T-helper 17 cell (primary cell): ENCODE measurements around the gene CCBE1. TPM values are rescaled to one million over a fixed set of nuclear protein-coding genes. Genes with fewer than 3 reads are reported as not detected.

Experiments used
- ATAC-seq: fragments of 150-1000 bp; cut with Tn5 transposase; 2 replicates; pipeline ENCODE4 v1.10.0; 2021; ENCODE audit warnings: mild to moderate bottlenecking, moderate library complexity
- DNase-seq, 3 donors: peaks; one replicate each; pipeline versions ENCODE4 v3.0.0 to v3.0.0-alpha.2; 2020 to 2021
- H3K9me3 ChIP-seq: one replicate; pipeline ENCODE4 v1.7.0; 2013; ENCODE audit warnings: low read length, mild to moderate bottlenecking; ENCODE audit not compliant: control insufficient read depth, poor library complexity, severe bottlenecking
- H3K27ac Mint-ChIP-seq: one replicate; pipeline ENCODE4 v1.8.0; 2022; ENCODE audit warnings: mild to moderate bottlenecking, moderate library complexity, mixed read lengths
- H3K27me3 Mint-ChIP-seq: one replicate; pipeline ENCODE4 v1.8.0; 2022; ENCODE audit warnings: mixed read lengths
- H3K36me3 Mint-ChIP-seq: one replicate; pipeline ENCODE4 v1.8.0; 2022; ENCODE audit warnings: low read depth, mixed read lengths
- H3K4me1 Mint-ChIP-seq: one replicate; pipeline ENCODE4 v1.8.0; 2022; ENCODE audit warnings: mild to moderate bottlenecking, mixed read lengths
- H3K4me3 Mint-ChIP-seq: one replicate; pipeline ENCODE4 v1.8.0; 2022; ENCODE audit warnings: mild to moderate bottlenecking, moderate library complexity, mixed read lengths
- total RNA-seq, 4 donors: library from RNA in 2 of 4; stranded (reverse) in 2 of 4; gene quantifications; one replicate each; pipeline ENCODE4 v1.2.3 and lab custom pipeline; 2022 to 2026

Gene CCBE1
- total RNA-seq, 2 donors from 2014 or later: not detected

DNA sequence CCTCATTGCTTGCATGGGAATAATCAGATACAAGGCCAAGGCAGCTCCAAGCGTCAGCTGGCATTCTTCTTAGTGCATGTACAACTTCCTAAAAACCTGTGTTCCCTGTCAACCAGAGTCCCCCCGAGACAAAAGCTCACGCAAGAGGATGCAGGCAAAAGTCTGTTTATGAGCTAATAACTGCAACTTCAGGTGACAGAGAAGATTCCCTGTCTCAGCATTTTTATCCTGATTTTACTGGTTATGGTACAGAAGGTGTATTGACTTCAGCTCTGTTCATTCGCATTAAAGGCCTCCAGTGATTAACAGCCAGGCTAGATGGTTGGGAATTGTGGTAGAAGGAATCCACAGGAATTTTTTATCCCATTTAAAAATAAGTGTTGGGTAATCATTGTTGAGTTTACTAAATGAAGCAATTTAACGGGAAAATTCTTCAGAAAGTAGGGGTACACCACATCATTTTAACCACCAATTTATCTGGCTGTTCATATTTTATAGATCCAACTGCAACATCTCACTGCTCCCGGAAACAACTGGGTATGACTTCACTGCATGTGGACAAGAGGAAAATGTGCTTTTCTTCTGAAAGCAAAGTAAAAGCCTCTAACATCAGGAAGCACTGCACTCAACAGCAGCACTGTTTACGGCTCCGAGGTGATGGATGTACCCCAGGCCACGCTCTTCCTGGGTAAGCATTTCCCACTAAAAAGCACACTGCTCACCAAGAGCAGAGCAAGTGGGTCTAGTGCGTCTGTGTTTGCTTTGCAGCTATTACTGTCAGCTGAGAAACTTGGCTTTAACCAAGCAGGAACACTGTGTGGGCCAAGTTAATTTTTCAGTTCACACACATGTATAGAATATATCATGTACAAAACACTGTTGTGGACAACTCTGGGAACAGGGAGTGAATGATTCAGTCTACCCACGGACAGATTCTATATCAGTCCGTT lies 31.9 kb downstream of the CCBE1 start:
- no peaks in the 10 kb centered on the region for H3K9me3 ChIP-seq
- H3K4me3 Mint-ChIP-seq: no peak overlapping the region
- ATAC-seq (no peak), DNase-seq (no peak)
- no peaks in the 10 kb centered on the region for H3K4me1 Mint-ChIP-seq
- H3K36me3 Mint-ChIP-seq: no peaks in the 10 kb centered on the region
- H3K27ac Mint-ChIP-seq: no peak overlapping the region
- no peaks in the 10 kb centered on the region for H3K27me3 Mint-ChIP-seq

DNA sequence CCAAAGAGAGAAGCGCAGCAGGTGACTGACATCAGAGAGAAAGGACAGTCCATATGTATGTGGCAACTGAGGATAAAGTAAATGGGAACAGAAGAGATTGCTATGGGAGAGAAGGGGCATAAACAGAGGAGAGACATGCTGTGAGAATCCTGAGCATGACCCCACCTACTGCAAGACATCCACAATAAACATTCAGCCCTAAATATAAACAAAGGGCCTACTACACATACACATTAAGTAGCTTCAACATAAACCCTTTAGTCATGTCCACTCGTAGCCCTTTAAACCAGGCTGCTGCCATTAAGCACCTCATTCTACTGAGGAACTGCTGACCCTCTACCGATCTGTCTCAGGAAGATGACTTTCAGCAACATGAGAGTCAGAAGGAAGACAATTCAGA lies 32.9 kb downstream of the CCBE1 start:
- Mint-ChIP-seq H3K27ac (no peak overlapping the region), H3K36me3 (no peaks in the 10 kb centered on the region), H3K4me3 (no peak overlapping the region), H3K4me1 (no peaks in the 10 kb centered on the region), H3K27me3 (peaks cover 2% of the 10 kb centered on the region)
- no peak for DNase-seq
- ATAC-seq: no peak
- H3K9me3 ChIP-seq: no peaks in the 10 kb centered on the region

DNA sequence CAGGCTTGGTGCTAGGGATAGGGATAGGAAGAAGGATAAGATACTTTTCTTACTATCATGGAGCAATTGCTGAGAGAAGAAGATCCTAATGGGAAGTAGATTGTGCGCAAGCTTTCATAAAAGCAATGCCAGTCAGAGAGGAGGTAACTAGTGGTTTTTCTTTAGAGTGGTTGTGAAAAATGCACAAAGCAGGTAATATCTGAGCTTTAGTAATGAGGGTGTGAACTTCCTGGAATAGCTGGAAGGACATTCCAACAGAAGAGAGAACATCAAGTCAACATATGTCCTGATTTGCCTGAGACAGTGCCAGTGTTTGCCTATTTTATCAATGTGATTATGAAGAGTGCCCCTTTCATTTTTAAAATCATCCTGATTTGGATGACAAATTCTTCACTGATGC lies 34.1 kb downstream of the CCBE1 start:
- DNase-seq: no peak
- Mint-ChIP-seq H3K27ac (no peak overlapping the region), H3K36me3 (no peaks in the 10 kb centered on the region), H3K4me1 (no peaks in the 10 kb centered on the region), H3K27me3 (peaks cover 5% of the 10 kb centered on the region), H3K4me3 (no peak overlapping the region)
- no peaks in the 10 kb centered on the region for H3K9me3 ChIP-seq
- ATAC-seq: no peak

DNA sequence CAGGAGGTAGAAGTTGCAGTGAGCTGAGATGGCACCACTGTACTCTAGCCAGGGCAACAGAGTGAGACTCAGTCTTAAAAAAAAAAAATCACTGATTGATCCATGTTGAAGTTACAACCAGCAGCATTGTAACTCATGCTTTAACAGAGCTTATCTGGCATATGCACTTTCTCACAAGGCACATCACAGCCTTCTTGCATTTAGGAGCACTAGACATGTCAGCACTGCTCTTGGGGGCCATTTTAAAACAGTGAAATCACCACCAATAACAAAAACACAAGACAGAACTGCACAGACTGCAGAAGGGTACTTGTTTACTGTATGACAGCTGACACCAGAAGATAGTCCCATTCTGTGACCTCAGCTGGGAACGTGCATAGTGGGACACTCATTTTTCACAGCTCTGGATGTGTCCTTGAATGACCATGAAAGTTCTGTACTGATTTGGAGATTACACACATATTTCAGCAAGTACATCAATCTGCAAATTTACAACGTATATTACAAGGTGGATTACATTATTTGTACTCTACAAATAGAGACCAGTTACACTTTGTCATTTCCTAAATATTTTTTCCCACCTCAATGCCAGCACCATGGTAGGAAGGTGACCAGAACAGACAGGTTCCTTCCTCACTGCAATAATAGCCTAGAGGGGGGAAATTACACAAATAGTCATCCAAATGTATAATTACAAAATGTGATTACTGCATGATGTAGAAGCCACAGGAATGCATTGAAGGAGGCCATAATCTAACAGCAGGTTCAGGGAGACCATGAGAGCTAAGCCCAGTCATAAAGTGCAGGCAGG lies 35.1 kb downstream of the CCBE1 start:
- H3K4me3 Mint-ChIP-seq: no peak overlapping the region
- ATAC-seq (no peak), DNase-seq (no peak)
- H3K9me3 ChIP-seq: no peaks in the 10 kb centered on the region
- H3K27me3 Mint-ChIP-seq: peaks cover 5% of the 10 kb centered on the region
- H3K36me3 Mint-ChIP-seq: no peaks in the 10 kb centered on the region
- H3K27ac Mint-ChIP-seq: no peak overlapping the region
- H3K4me1 Mint-ChIP-seq: no peaks in the 10 kb centered on the region

DNA sequence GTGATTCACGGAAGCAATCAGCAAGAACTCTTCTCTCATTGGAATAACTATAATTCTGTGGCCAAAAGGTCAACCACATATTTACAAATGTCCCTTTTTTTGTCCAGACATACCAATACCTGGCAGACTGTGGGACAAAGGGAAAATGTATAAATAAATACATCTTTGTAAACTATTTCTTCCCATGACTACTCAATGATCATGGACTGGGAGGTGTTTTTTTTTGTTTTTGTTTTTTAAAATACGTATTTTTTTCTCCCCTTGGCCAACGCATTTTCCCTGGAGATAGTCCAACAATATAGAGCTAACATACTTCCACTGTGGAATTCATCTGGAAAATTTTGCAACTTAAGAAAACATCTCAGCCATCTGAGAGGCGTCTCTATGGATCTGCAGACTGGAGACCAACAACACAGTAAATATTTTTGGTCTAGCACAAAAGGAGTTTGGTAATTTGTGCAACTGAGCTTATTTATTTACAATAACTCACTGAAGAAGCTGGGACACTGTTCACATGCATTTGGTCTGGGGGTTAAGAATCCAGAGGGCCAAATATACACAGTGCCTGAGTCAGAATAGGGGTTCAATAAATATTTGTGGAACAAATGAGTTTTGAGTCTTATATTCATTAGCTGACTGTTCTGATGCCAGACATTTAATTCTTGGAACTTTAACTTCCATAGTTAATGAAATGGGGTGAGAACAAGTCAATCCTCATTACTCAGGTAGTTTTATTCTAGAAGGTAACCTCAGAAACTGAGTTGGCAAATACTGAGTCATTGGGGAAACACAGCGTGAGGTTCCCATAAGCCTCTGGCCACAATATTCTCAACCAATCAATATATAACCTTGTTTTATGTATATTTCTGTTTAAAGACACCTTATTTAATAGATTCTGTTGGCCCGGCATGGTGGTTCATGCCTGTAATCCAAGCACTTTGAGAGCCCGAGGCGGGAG lies 36.2 kb downstream of the CCBE1 start:
- no peaks in the 10 kb centered on the region for H3K36me3 Mint-ChIP-seq
- H3K4me3 Mint-ChIP-seq: no peak overlapping the region
- ATAC-seq (no peak), DNase-seq (no peak)
- H3K27me3 Mint-ChIP-seq: peaks cover 5% of the 10 kb centered on the region
- no peaks in the 10 kb centered on the region for H3K4me1 Mint-ChIP-seq
- no peaks in the 10 kb centered on the region for H3K9me3 ChIP-seq
- H3K27ac Mint-ChIP-seq: no peak overlapping the region

DNA sequence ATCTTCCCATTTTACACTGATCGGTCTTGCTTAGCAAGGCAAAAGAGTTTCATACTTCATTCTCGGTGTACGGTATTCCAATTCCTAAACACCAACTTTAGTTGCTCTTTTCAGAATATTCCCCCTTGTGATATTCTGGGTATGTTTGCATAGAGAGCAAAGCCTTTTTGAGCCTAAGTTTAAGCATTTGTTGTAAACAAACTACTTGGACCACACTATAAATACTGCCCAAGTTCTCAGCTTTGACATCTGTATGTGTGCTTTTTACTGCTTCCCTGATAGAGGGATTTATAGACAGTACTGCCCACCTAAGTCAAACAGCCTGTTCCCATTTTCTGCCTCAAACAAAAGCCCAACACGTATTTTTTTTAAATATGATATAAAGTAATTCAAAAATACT lies 36.9 kb downstream of the CCBE1 start:
- Mint-ChIP-seq H3K4me1 (no peaks in the 10 kb centered on the region), H3K27me3 (peaks cover 5% of the 10 kb centered on the region), H3K36me3 (no peaks in the 10 kb centered on the region), H3K4me3 (no peak overlapping the region), H3K27ac (no peak overlapping the region)
- H3K9me3 ChIP-seq: no peaks in the 10 kb centered on the region
- no peak for ATAC-seq
- DNase-seq: no peak

DNA sequence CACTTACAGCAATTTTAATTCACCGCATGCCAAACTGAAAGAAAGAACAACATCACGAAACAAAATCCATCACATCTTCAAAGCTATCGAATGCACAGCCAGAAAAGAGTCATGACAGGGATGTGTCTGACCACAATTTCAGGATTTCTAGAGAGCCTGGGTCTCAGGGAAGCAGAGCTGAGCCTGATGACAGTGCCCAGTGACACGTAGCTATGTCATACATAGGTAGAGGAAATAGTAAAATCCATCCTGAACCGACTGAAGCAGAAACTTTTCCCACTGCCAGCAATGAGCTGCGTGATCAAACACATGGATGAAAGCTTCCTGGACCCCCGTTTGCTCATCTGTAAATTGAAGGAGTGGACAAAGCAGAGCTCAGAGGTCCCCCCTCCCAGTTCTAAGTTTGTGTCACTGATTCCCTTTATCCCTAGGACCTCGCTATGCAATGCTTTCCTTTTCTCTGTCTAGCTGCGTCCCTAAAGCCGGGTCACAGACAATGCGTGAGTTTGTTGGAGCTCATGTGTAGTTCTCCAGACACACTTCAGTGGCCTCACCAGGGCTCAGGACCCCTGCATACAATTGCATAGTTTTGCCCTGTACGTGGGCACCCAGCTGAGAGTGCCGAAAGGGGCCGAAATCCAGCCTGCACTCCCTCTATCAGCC lies 37.6 kb downstream of the CCBE1 start:
- no peaks in the 10 kb centered on the region for H3K9me3 ChIP-seq
- Mint-ChIP-seq H3K4me1 (no peaks in the 10 kb centered on the region), H3K27me3 (peaks cover 5% of the 10 kb centered on the region), H3K4me3 (no peak overlapping the region), H3K36me3 (no peaks in the 10 kb centered on the region), H3K27ac (no peak overlapping the region)
- no peak for DNase-seq
- ATAC-seq: no peak

DNA sequence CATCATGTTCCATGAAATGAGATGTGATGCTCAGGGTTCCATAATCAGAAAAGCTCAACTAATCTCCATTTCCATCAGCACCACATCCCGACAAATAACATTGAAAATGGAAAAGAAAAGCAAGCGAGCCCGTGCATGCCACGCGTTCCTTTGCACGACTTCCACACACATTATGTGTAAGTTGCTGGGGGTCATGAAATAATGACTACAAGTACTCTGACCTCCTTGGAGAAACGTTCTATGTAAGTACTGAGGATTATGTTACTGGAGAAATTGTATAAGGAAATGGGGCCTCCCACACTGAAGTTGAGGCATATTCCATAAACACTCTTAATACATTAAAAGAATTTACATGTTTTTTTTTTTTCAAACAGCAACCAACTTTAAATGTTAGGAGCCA lies 38.3 kb downstream of the CCBE1 start:
- ATAC-seq (no peak), DNase-seq (no peak)
- peaks cover 5% of the 10 kb centered on the region for H3K27me3 Mint-ChIP-seq
- no peaks in the 10 kb centered on the region for H3K9me3 ChIP-seq
- H3K27ac Mint-ChIP-seq: no peak overlapping the region
- H3K4me3 Mint-ChIP-seq: no peak overlapping the region
- H3K36me3 Mint-ChIP-seq: no peaks in the 10 kb centered on the region
- H3K4me1 Mint-ChIP-seq: no peaks in the 10 kb centered on the region

DNA sequence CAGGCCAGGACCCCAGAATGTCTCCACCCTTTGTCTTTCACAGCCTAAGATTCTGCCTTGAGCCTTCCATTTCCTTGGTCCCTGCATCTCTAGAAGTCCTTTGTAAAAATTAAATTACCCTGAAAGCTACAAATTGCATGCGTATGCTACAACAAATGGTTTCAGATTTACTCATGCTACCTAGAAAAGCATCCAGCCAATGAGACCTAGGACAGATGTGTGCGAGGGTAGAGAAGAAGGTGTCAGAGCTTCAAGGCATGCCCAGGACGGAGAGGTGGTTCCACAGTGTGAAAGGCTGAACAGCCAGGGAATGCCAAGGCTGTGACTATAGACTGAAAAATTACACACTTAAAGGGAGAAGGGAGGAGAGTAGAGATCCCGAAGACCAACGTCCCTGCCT lies 40.2 kb downstream of the CCBE1 start:
- Mint-ChIP-seq H3K36me3 (no peaks in the 10 kb centered on the region), H3K27me3 (peaks cover 5% of the 10 kb centered on the region), H3K4me3 (no peak overlapping the region), H3K4me1 (no peaks in the 10 kb centered on the region), H3K27ac (no peak overlapping the region)
- DNase-seq (no peak), ATAC-seq (no peak)
- no peaks in the 10 kb centered on the region for H3K9me3 ChIP-seq

DNA sequence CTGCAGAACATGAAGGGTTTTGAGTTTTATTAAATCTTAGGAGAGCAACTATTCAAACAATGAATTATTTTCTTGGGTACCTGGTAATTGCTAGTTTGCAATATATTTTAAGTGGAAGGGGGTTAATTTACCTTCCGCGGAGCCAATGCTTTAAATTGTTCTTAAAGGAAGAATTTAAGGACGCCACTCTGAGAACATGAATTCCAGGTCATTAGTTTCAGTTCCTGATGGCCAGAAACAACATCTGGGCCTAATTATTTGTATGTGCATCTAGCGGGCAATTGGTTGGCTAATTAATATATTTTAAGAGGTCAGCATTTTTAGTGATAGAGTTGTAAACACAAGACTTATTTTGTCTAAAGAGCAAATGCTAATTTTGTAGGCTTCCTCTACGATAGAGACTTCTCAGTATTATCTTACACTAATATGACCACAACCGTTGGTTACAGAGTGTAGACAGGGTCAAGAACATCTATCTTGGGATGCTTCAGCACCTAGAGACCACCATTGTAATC lies 40.8 kb downstream of the CCBE1 start:
- DNase-seq (no peak), ATAC-seq (no peak)
- Mint-ChIP-seq H3K4me1 (no peaks in the 10 kb centered on the region), H3K27me3 (peaks cover 5% of the 10 kb centered on the region), H3K36me3 (no peaks in the 10 kb centered on the region), H3K27ac (no peak overlapping the region), H3K4me3 (no peak overlapping the region)
- no peaks in the 10 kb centered on the region for H3K9me3 ChIP-seq

DNA sequence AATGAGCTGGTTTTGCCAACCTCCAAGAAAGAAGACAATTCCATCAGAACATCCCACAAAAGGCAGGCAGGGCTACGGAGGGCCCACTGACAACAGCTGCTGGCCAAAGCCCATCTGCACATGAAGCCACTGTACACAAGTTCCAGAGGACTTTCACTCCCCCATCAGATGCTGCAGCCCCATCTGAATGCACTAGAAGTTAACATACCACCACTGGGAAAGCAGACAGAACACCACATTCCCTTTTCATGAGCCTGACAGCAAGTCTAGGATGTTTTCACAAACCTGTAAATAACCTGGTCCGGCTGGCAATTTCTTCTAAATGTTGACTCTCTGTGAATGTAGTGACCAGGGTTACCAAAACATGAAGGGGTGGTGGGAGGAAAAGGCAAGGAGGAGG lies 41.5 kb downstream of the CCBE1 start:
- Mint-ChIP-seq H3K27ac (no peak overlapping the region), H3K4me3 (no peak overlapping the region), H3K36me3 (no peaks in the 10 kb centered on the region), H3K4me1 (no peaks in the 10 kb centered on the region), H3K27me3 (peaks cover 5% of the 10 kb centered on the region)
- DNase-seq: no peak
- no peaks in the 10 kb centered on the region for H3K9me3 ChIP-seq
- no peak for ATAC-seq

DNA sequence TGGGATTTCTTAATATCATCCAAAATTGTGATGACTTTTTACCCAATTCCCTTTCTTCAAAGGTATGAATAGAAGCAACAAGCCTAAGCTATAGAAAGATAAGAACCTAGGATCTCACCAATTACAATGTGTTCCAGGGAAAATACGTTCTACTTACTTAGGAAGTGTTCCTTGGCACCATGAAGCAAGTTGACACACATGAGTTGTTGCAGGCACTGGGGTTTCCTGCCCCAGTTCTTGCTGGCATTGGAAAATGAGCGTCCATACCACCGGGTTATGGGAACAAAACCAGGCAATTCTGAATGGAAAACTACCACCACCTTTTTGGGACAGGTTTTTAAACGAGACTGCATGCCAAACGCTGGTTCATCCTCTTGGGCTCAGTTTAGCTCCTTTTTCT lies 46.2 kb downstream of the CCBE1 start:
- DNase-seq (no peak), ATAC-seq (no peak)
- no peaks in the 10 kb centered on the region for H3K36me3 Mint-ChIP-seq
- H3K4me3 Mint-ChIP-seq: no peak overlapping the region
- peaks cover 10% of the 10 kb centered on the region for H3K27me3 Mint-ChIP-seq
- no peaks in the 10 kb centered on the region for H3K9me3 ChIP-seq
- no peak overlapping the region for H3K27ac Mint-ChIP-seq
- H3K4me1 Mint-ChIP-seq: no peaks in the 10 kb centered on the region
